Tibial nerve (tissue), 3 donors: Measurements from ENCODE around the gene CLIP4.

Experiments used
- POLR2A ChIP-seq, 2 donors: fragments of 450-650 bp; IDR thresholded peaks; one replicate each; pipeline ENCODE4 v1.6.1; 2017; ENCODE audit warnings: antibody characterized with exemption in 2 of 2, mild to moderate bottlenecking in 2 of 2, moderate library complexity in 2 of 2
- TF ChIP-seq, protein P1 (sequence below), 5 experiments: fragments of 200-600 bp in 3 of 5; fragments of 450-650 bp in 2 of 5; sonication (generic) in 3 of 5; IDR thresholded peaks; one replicate each; pipeline ENCODE4 v1.5.1; 2016 to 2019; ENCODE audit warnings: antibody characterized with exemption in 5 of 5, mild to moderate bottlenecking in 3 of 5, moderate library complexity in 2 of 5

DNA sequence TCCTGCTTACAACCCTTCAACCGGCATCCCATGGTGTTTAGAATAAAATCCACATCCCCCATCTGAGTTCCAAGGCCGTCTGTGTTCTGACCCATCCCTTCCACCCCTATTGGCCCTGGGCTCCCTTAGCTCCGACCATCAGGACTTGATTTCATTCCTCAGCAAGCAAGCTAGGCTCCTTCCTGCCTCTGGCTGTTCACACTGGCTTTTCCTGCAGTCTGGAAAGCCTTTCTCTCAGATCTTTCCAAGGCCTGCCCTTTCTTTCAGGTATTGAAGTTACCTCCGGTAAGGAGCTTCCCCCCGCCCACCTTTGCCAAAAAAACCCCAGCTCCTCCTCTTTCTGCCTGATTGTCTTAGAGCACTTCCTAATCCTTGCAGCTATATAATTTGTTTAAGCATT, 86.8 kb downstream of the CLIP4 start:
- TF ChIP-seq, protein P1, sequence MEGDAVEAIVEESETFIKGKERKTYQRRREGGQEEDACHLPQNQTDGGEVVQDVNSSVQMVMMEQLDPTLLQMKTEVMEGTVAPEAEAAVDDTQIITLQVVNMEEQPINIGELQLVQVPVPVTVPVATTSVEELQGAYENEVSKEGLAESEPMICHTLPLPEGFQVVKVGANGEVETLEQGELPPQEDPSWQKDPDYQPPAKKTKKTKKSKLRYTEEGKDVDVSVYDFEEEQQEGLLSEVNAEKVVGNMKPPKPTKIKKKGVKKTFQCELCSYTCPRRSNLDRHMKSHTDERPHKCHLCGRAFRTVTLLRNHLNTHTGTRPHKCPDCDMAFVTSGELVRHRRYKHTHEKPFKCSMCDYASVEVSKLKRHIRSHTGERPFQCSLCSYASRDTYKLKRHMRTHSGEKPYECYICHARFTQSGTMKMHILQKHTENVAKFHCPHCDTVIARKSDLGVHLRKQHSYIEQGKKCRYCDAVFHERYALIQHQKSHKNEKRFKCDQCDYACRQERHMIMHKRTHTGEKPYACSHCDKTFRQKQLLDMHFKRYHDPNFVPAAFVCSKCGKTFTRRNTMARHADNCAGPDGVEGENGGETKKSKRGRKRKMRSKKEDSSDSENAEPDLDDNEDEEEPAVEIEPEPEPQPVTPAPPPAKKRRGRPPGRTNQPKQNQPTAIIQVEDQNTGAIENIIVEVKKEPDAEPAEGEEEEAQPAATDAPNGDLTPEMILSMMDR (IDR thresholded peaks at IDR 0.05), result no peak
- TF ChIP-seq POLR2A (IDR thresholded peaks at IDR 0.05), result no peak
